Measurements from ENCODE around the gene SEMA4D.

DNA sequence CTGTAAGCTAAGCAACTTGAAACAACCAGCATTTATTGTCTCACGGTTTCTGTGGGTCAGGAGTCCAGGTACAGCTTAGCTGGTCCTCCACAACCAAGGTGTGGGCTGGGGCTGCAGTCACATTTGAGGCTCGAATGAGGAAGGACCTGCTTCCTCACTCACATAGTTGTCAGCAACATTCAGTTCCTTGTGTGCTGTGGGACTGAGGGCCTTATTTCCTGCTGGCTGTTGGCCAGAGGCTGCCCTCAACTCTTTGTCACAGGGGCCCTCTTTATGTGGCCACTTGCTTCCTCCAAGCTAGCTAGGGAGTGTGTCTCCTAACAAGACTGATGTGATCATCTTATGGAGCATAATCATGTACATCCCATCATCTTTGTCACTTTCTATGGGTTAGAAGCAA, 29.2 kb upstream of the SEMA4D start:
- TF ChIP-seq ZNF33A (CRISPR knock-in tag; IDR thresholded peaks at IDR 0.05; ENCODE audit: borderline replicate concordance) = no peak
- TF ChIP-seq ZNF20 (CRISPR knock-in tag; IDR thresholded peaks at IDR 0.05) = no peak
- TF ChIP-seq, protein P1, sequence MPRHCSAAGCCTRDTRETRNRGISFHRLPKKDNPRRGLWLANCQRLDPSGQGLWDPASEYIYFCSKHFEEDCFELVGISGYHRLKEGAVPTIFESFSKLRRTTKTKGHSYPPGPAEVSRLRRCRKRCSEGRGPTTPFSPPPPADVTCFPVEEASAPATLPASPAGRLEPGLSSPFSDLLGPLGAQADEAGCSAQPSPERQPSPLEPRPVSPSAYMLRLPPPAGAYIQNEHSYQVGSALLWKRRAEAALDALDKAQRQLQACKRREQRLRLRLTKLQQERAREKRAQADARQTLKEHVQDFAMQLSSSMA (CRISPR knock-in tag; IDR thresholded peaks at IDR 0.05) = no peak
- TF ChIP-seq SMARCE1 (IDR thresholded peaks at IDR 0.05; ENCODE audit: borderline replicate concordance) = no peak
- TF ChIP-seq SIN3B (IDR thresholded peaks at IDR 0.05; ENCODE audit: low read length) = no peak
- TF ChIP-seq NFIC (IDR thresholded peaks at IDR 0.05; ENCODE audit: low read length) = no peak
- no peak for TF ChIP-seq ZNF350 (CRISPR knock-in tag; IDR thresholded peaks at IDR 0.05; ENCODE audit: borderline replicate concordance, low read depth)
- TF ChIP-seq NR2F2 (IDR thresholded peaks at IDR 0.05; ENCODE audit: borderline replicate concordance, low read depth) = no peak
- TF ChIP-seq THYN1 (CRISPR knock-in tag; IDR thresholded peaks at IDR 0.05; ENCODE audit: borderline replicate concordance, low read depth) = no peak
- no peak for TF ChIP-seq ZNF224 (CRISPR knock-in tag; IDR thresholded peaks at IDR 0.05)
- no peak for TF ChIP-seq NCOA5 (CRISPR knock-in tag; IDR thresholded peaks at IDR 0.05)
